Neural progenitor cell (in vitro differentiated cells): Measurements from ENCODE around the gene GABRG3. TPM values are rescaled to one million over a fixed set of nuclear protein-coding genes. Genes with fewer than 3 reads are reported as not detected.

Experiments used
- DNase-seq: peaks from one replicate; pipeline ENCODE4 v3.0.0-alpha.2; 2016; ENCODE audit warnings: low spot score
- H2AFZ ChIP-seq: fragments of 200-600 bp; sonication (generic); replicated peaks from 2 replicates; pipeline ENCODE4 v1.6.1; 2016; ENCODE audit warnings: antibody characterized with exemption
- H3F3A ChIP-seq: fragments of 200-600 bp; sonication (generic); 2 replicates; pipeline ENCODE4 v1.6.1; 2016; ENCODE audit warnings: antibody characterized with exemption, low read depth
- H3K27ac ChIP-seq: fragments of 200-600 bp; sonication (generic); 2 replicates; pipeline ENCODE4 v1.5.1; 2016; ENCODE audit warnings: mild to moderate bottlenecking
- H3K27me3 ChIP-seq: fragments of 200-600 bp; sonication (generic); 2 replicates; pipeline ENCODE4 v1.6.1; 2016; ENCODE audit warnings: mild to moderate bottlenecking, moderate library complexity
- H3K36me3 ChIP-seq: fragments of 200-600 bp; sonication (generic); 2 replicates; pipeline ENCODE4 v1.5.1; 2016
- H3K4me1 ChIP-seq: fragments of 200-600 bp; sonication (generic); 2 replicates; pipeline ENCODE4 v1.6.1; 2016; ENCODE audit warnings: mixed run types
- H3K4me2 ChIP-seq: fragments of 200-600 bp; sonication (generic); 2 replicates; pipeline ENCODE4 v1.6.1; 2016
- H3K4me3 ChIP-seq: fragments of 200-600 bp; sonication (generic); 2 replicates; pipeline ENCODE4 v1.5.1; 2016
- H3K79me2 ChIP-seq: fragments of 200-600 bp; sonication (generic); 2 replicates; pipeline ENCODE4 v1.6.1; 2016; ENCODE audit warnings: low read depth
- H3K9ac ChIP-seq: fragments of 200-600 bp; sonication (generic); 2 replicates; pipeline ENCODE4 v1.6.1; 2016
- H3K9me3 ChIP-seq: fragments of 200-600 bp; sonication (generic); 2 replicates; pipeline ENCODE4 v1.5.1; 2016; ENCODE audit warnings: low read depth
- H4K20me1 ChIP-seq: fragments of 200-600 bp; sonication (generic); 2 replicates; pipeline ENCODE4 v1.6.1; 2016; ENCODE audit warnings: low read depth
- H3K27ac Mint-ChIP-seq: 3 replicates; pipeline ENCODE4 v1.8.0; 2021; ENCODE audit warnings: mixed read lengths
- H3K27me3 Mint-ChIP-seq: 2 replicates; pipeline ENCODE4 v1.8.0; 2022; ENCODE audit warnings: low read depth, mild to moderate bottlenecking, inconsistent platforms, moderate library complexity, mixed read lengths; ENCODE audit not compliant: insufficient read depth
- H3K36me3 Mint-ChIP-seq: 3 replicates; pipeline ENCODE4 v1.8.0; 2021; ENCODE audit warnings: mixed read lengths
- H3K4me1 Mint-ChIP-seq: 3 replicates; pipeline ENCODE4 v1.8.0; 2021; ENCODE audit warnings: mixed read lengths
- H3K4me3 Mint-ChIP-seq: 3 replicates; pipeline ENCODE4 v1.8.0; 2021; ENCODE audit warnings: mild to moderate bottlenecking, moderate library complexity, mixed read lengths
- H3K9me3 Mint-ChIP-seq: 3 replicates; pipeline ENCODE4 v1.8.0; 2020; ENCODE audit warnings: mixed read lengths
- EZH2 ChIP-seq: fragments of 200-600 bp; sonication (generic); IDR thresholded peaks from 2 replicates; pipeline ENCODE4 v1.6.1; 2017; ENCODE audit warnings: antibody characterized with exemption, mild to moderate bottlenecking, moderate library complexity
- EZH2phosphoT487 ChIP-seq: fragments of 200-600 bp; sonication (generic); IDR thresholded peaks from 2 replicates; pipeline ENCODE4 v1.6.1; 2017; ENCODE audit warnings: antibody characterized with exemption
- total RNA-seq: library from RNA; depleted of rRNA; stranded (reverse); fragments of >200 nt; gene quantifications from 2 replicates; pipeline ENCODE4 v1.2.3, GENCODE V29; 2015; ENCODE audit warnings: low replicate concordance
- TF ChIP-seq, protein P1 (sequence below): fragments of 200-600 bp; sonication (generic); IDR thresholded peaks from 2 replicates; pipeline ENCODE4 v1.5.1; 2017; ENCODE audit warnings: antibody characterized with exemption, mild to moderate bottlenecking

The GABRG3 gene
- total RNA-seq, 1 donor from 2014 or later: 3.4 TPM

GRCh38 chr15:27124287-27124871 is 153.4 kb downstream of the GABRG3 start:
- H3K36me3 Mint-ChIP-seq: no peaks in the 10 kb centered on the region
- H3K27me3 Mint-ChIP-seq: no peaks in the 10 kb centered on the region
- H3K79me2 ChIP-seq: no peaks in the 10 kb centered on the region
- no peaks in the 10 kb centered on the region for H3K27me3 ChIP-seq
- no peak overlapping the region for H3K4me3 Mint-ChIP-seq
- no peaks in the 10 kb centered on the region for H3K4me1 ChIP-seq
- no peak overlapping the region for H3K4me3 ChIP-seq
- H3K4me2 ChIP-seq: no peak overlapping the region
- no peak for DNase-seq
- no peaks in the 10 kb centered on the region for H4K20me1 ChIP-seq
- H2AFZ ChIP-seq: no peak overlapping the region
- no peak overlapping the region for H3K27ac Mint-ChIP-seq
- no peaks in the 10 kb centered on the region for H3F3A ChIP-seq
- H3K36me3 ChIP-seq: no peaks in the 10 kb centered on the region
- TF ChIP-seq EZH2phosphoT487 (no peak), EZH2 (no peak)
- TF ChIP-seq, protein P1, sequence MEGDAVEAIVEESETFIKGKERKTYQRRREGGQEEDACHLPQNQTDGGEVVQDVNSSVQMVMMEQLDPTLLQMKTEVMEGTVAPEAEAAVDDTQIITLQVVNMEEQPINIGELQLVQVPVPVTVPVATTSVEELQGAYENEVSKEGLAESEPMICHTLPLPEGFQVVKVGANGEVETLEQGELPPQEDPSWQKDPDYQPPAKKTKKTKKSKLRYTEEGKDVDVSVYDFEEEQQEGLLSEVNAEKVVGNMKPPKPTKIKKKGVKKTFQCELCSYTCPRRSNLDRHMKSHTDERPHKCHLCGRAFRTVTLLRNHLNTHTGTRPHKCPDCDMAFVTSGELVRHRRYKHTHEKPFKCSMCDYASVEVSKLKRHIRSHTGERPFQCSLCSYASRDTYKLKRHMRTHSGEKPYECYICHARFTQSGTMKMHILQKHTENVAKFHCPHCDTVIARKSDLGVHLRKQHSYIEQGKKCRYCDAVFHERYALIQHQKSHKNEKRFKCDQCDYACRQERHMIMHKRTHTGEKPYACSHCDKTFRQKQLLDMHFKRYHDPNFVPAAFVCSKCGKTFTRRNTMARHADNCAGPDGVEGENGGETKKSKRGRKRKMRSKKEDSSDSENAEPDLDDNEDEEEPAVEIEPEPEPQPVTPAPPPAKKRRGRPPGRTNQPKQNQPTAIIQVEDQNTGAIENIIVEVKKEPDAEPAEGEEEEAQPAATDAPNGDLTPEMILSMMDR: no peak
- H3K9me3 ChIP-seq: no peaks in the 10 kb centered on the region
- H3K27ac ChIP-seq: no peak overlapping the region
- no peak overlapping the region for H3K9ac ChIP-seq
- peaks cover 4% of the 10 kb centered on the region for H3K4me1 Mint-ChIP-seq
- no peaks in the 10 kb centered on the region for H3K9me3 Mint-ChIP-seq

DNA sequence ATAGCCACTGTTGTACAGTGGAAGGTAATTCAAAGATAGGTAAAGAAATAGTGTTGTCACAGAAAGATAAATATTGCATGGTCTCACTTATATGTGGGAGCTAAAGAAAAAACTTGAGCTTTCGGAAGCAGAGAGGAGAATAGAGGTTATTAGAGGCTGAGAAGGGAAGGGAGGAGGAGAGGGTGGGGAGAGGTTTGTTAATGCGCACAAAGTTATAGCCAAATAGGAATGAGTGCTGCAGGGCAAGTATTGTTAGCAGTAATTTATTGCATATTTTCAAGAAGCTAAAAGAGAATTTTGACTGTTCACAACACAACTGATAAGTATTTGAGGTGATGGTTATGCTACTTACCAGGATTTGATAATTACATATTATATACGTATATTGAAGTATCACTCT is 154.2 kb downstream of the GABRG3 start:
- Mint-ChIP-seq H3K4me1 (peaks cover 4% of the 10 kb centered on the region), H3K27ac (no peak overlapping the region), H3K27me3 (no peaks in the 10 kb centered on the region), H3K9me3 (no peaks in the 10 kb centered on the region), H3K4me3 (no peak overlapping the region), H3K36me3 (no peaks in the 10 kb centered on the region)
- H3K27ac ChIP-seq: no peak overlapping the region
- H4K20me1 ChIP-seq: no peaks in the 10 kb centered on the region
- H3F3A ChIP-seq: no peaks in the 10 kb centered on the region
- no peaks in the 10 kb centered on the region for H3K36me3 ChIP-seq
- DNase-seq: no peak
- no peak overlapping the region for H3K4me2 ChIP-seq
- H2AFZ ChIP-seq: no peak overlapping the region
- H3K4me1 ChIP-seq: no peaks in the 10 kb centered on the region
- H3K4me3 ChIP-seq: no peak overlapping the region
- no peaks in the 10 kb centered on the region for H3K27me3 ChIP-seq
- no peaks in the 10 kb centered on the region for H3K79me2 ChIP-seq
- no peak for TF ChIP-seq EZH2
- TF ChIP-seq, protein P1: no peak
- no peak for TF ChIP-seq EZH2phosphoT487
- no peak overlapping the region for H3K9ac ChIP-seq
- no peaks in the 10 kb centered on the region for H3K9me3 ChIP-seq

DNA sequence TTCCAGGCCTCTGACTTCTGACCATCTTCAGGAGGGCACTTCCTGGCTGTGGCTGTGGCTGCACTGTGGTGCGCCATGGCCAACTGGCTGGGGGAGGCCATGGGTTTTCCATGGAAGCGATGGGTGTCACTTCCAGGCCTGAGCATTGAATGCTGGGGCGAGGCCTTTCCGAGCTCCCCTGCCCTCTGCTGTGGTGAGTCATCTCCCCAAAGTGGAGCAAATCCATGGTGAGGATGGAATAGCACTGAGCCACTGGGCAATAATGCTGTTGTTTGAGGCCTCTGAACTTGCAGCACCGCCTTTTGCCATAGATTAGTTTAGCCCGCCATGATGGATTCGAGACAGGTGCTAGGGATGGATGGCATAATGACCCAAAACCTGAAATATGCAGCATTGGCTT is 155.5 kb downstream of the GABRG3 start:
- TF ChIP-seq, protein P1: no peak
- TF ChIP-seq EZH2: no peak
- peaks cover 4% of the 10 kb centered on the region for H3K4me1 Mint-ChIP-seq
- Histone ChIP-seq H3K4me1 (no peaks in the 10 kb centered on the region), H2AFZ (no peak overlapping the region), H3K4me3 (no peak overlapping the region), H3K9me3 (no peaks in the 10 kb centered on the region), H3K4me2 (no peak overlapping the region), H3K36me3 (no peaks in the 10 kb centered on the region), H3K79me2 (no peaks in the 10 kb centered on the region), H3K9ac (no peak overlapping the region), H4K20me1 (no peaks in the 10 kb centered on the region), H3K27ac (no peak overlapping the region), H3F3A (no peaks in the 10 kb centered on the region), H3K27me3 (no peaks in the 10 kb centered on the region)
- H3K36me3 Mint-ChIP-seq: no peaks in the 10 kb centered on the region
- no peaks in the 10 kb centered on the region for H3K9me3 Mint-ChIP-seq
- no peak overlapping the region for H3K4me3 Mint-ChIP-seq
- no peaks in the 10 kb centered on the region for H3K27me3 Mint-ChIP-seq
- no peak for DNase-seq
- no peak overlapping the region for H3K27ac Mint-ChIP-seq
